Smooth muscle cell (in vitro differentiated cells): ENCODE measurements around the gene PELI2. TPM values are rescaled to one million over a fixed set of nuclear protein-coding genes. Genes with fewer than 3 reads are reported as not detected.

ENCODE experiments used
- DNase-seq: peaks from one replicate; lab custom pipeline; 2025; ENCODE audit not compliant: unreplicated experiment; lab: John Stamatoyannopoulos, UW
- H2AFZ ChIP-seq: fragments of 200-600 bp; sonication (generic); 2 replicates; pipeline ENCODE4 v1.6.0; 2016; ENCODE audit warnings: antibody characterized with exemption, low read depth, mild to moderate bottlenecking
- H3F3A ChIP-seq: fragments of 200-600 bp; sonication (generic); 2 replicates; pipeline ENCODE4 v1.6.0; 2017; ENCODE audit warnings: antibody characterized with exemption, low read depth
- H3K27ac ChIP-seq: fragments of 200-600 bp; sonication (generic); 2 replicates; pipeline ENCODE4 v1.5.1; 2016; ENCODE audit warnings: low read depth, mild to moderate bottlenecking
- H3K27me3 ChIP-seq: fragments of 200-600 bp; sonication (generic); 2 replicates; pipeline ENCODE4 v1.6.1; 2016; ENCODE audit warnings: low read depth, mild to moderate bottlenecking
- H3K36me3 ChIP-seq: fragments of 200-600 bp; sonication (generic); 2 replicates; pipeline ENCODE4 v1.5.1; 2016; ENCODE audit warnings: low read depth
- H3K4me1 ChIP-seq: fragments of 200-600 bp; sonication (generic); 2 replicates; pipeline ENCODE4 v1.5.1; 2016; ENCODE audit warnings: low read depth
- H3K4me2 ChIP-seq: fragments of 200-600 bp; sonication (generic); 2 replicates; pipeline ENCODE4 v1.6.0; 2016; ENCODE audit warnings: mild to moderate bottlenecking
- H3K4me3 ChIP-seq: fragments of 200-600 bp; sonication (generic); 2 replicates; pipeline ENCODE4 v1.5.1; 2016; ENCODE audit warnings: mild to moderate bottlenecking
- H3K79me2 ChIP-seq: fragments of 200-600 bp; sonication (generic); 2 replicates; pipeline ENCODE4 v1.6.0; 2016; ENCODE audit warnings: low read depth, mild to moderate bottlenecking
- H3K9ac ChIP-seq: fragments of 200-600 bp; sonication (generic); 2 replicates; pipeline ENCODE4 v1.6.0; 2016; ENCODE audit warnings: low read depth
- H3K9me3 ChIP-seq: fragments of 200-600 bp; sonication (generic); replicated peaks from 2 replicates; pipeline ENCODE4 v1.5.1; 2016; ENCODE audit warnings: low read depth
- H4K20me1 ChIP-seq: fragments of 200-600 bp; sonication (generic); 2 replicates; pipeline ENCODE4 v1.6.0; 2016; ENCODE audit warnings: low read depth
- WGBS: methylation state at CpG from one replicate; pipeline ENCODE4 v1.1.7; 2016; ENCODE audit warnings: low lambda C conversion rate; 5-methylcytosine and 5-hydroxymethylcytosine counted together
- polyA plus RNA-seq: library from polyadenylated mRNA; unstranded; fragments of >200 nt; fragmentation: Nextera tagmentation; extraction: Ambion mirVana; gene quantifications from 2 replicates; pipeline ENCODE4 v1.2.1, GENCODE V29; 2016
- total RNA-seq: library from RNA; depleted of rRNA; stranded (reverse); fragments of >200 nt; gene quantifications from 2 replicates; pipeline ENCODE4 v1.2.3, GENCODE V29; 2014
- TF ChIP-seq, protein P1 (sequence below): fragments of 200-600 bp; sonication (generic); IDR thresholded peaks from 2 replicates; pipeline ENCODE4 v1.5.1; 2017; ENCODE audit warnings: borderline replicate concordance, mild to moderate bottlenecking, antibody characterized with exemption; ENCODE audit not compliant: insufficient read depth, poor library complexity, severe bottlenecking

The PELI2 gene
- total and polyA plus RNA-seq, 2 experiments from 2014 or later, result 4.6 to 9.1 TPM

DNA sequence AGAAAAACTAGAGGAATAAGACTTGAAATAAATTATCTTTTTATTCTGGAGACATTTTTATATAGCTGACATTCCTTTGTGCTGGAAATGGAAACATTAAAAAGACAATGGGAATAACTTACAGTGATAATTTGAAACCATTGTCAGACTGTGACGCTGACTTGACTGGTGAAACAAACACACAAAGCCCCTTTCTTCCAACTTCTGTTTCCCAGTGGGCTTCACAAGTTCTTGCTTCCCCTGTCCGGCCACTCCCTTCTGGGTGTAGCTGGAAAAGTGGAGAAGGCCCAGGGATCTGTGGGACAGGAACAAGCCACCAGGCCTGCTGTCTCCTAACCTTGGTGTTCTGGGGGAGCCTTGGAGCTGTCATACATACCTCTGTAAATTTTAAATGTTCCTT is 58.8 kb downstream of the PELI2 start:
- TF ChIP-seq, protein P1, sequence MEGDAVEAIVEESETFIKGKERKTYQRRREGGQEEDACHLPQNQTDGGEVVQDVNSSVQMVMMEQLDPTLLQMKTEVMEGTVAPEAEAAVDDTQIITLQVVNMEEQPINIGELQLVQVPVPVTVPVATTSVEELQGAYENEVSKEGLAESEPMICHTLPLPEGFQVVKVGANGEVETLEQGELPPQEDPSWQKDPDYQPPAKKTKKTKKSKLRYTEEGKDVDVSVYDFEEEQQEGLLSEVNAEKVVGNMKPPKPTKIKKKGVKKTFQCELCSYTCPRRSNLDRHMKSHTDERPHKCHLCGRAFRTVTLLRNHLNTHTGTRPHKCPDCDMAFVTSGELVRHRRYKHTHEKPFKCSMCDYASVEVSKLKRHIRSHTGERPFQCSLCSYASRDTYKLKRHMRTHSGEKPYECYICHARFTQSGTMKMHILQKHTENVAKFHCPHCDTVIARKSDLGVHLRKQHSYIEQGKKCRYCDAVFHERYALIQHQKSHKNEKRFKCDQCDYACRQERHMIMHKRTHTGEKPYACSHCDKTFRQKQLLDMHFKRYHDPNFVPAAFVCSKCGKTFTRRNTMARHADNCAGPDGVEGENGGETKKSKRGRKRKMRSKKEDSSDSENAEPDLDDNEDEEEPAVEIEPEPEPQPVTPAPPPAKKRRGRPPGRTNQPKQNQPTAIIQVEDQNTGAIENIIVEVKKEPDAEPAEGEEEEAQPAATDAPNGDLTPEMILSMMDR, result no peak
- H3K4me1 ChIP-seq, result peaks cover 15% of the 10 kb centered on the region
- H4K20me1 ChIP-seq, result no peaks in the 10 kb centered on the region
- DNase-seq, result no peak
- H3K9me3 ChIP-seq, result no peaks in the 10 kb centered on the region
- H3K4me3 ChIP-seq, result no peak overlapping the region
- 93% methylated on average over 2 of the region's 2 CpGs for WGBS
- no peaks in the 10 kb centered on the region for H3K36me3 ChIP-seq
- H3K9ac ChIP-seq, result no peak overlapping the region
- no peaks in the 10 kb centered on the region for H3K27me3 ChIP-seq
- H2AFZ ChIP-seq, result no peak overlapping the region
- no peaks in the 10 kb centered on the region for H3F3A ChIP-seq
- H3K79me2 ChIP-seq, result peaks cover 8% of the 10 kb centered on the region
- H3K27ac ChIP-seq, result no peak overlapping the region
- H3K4me2 ChIP-seq, result no peak overlapping the region

DNA sequence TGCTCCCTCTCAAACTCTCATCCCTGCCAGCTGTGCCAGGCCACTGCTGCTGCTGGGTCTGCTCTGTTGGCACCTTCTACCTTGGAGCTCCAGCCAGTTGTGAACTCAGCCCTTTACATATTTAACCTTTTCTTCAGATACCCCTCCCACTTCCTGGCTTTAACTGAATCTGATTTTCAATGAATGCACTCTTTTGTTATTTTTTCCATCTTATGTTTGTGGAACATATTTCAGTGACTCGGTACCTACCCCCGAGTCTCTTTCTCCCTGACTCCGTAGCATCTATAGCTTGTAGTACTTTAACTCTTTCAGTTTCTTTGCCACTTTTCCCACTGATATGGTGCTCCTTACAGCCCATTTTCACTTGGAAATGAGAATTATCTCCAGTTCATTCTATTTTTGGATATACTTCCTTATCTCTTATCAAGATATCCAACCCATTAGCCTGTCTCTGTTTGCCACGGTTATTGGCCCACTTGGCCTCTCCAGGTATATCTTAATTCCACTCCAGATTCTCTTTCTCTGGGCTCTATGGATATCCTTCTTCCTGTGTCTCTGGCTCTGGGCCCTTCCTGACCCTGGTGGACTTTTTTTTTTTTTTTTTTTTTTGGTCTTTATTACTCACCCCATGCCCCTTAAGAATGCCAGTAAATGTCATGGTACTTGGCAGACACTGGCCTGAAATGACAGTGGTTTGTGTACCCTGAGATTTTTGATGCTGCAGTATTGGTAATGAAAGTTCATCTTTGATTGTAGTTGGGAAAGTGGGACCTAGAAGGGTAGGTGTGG is 62.7 kb downstream of the PELI2 start:
- H2AFZ ChIP-seq, result no peak overlapping the region
- no peaks in the 10 kb centered on the region for H4K20me1 ChIP-seq
- TF ChIP-seq, protein P1, result no peak
- no peaks in the 10 kb centered on the region for H3K4me1 ChIP-seq
- H3K9ac ChIP-seq, result no peak overlapping the region
- H3K9me3 ChIP-seq, result no peaks in the 10 kb centered on the region
- H3K27ac ChIP-seq, result no peak overlapping the region
- H3K79me2 ChIP-seq, result no peaks in the 10 kb centered on the region
- 72% methylated on average over 4 of the region's 4 CpGs for WGBS
- DNase-seq, result no peak
- H3F3A ChIP-seq, result no peaks in the 10 kb centered on the region
- no peak overlapping the region for H3K4me2 ChIP-seq
- no peaks in the 10 kb centered on the region for H3K36me3 ChIP-seq
- H3K4me3 ChIP-seq, result no peak overlapping the region
- H3K27me3 ChIP-seq, result no peaks in the 10 kb centered on the region

DNA sequence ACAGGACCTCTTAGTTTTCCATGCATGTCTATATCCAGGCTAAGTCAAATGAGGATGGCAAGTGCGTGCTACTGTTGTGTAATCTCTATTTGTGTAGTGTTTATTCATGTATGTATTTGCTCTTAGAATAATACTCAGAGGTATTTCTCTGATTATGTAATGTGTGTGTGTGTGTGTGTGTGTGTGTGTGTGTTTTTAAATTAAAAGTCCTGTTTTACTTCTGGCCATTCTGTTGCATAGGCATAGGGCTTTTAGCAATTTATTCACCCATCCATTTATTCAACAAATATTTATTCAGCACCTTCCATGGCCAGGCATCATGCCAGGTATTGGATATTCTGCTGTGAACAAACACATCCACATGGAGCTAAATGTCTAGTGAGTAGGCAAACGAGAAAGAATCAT is 63.5 kb downstream of the PELI2 start:
- no peak overlapping the region for H2AFZ ChIP-seq
- TF ChIP-seq, protein P1, result no peak
- H3K27ac ChIP-seq, result no peak overlapping the region
- H3K9ac ChIP-seq, result no peak overlapping the region
- H3K4me2 ChIP-seq, result no peak overlapping the region
- no peaks in the 10 kb centered on the region for H3K9me3 ChIP-seq
- 95% methylated on average over 2 of the region's 2 CpGs for WGBS
- no peaks in the 10 kb centered on the region for H3K27me3 ChIP-seq
- no peaks in the 10 kb centered on the region for H3K79me2 ChIP-seq
- H4K20me1 ChIP-seq, result no peaks in the 10 kb centered on the region
- DNase-seq, result no peak
- H3K4me1 ChIP-seq, result no peaks in the 10 kb centered on the region
- no peaks in the 10 kb centered on the region for H3F3A ChIP-seq
- H3K4me3 ChIP-seq, result no peak overlapping the region
- no peaks in the 10 kb centered on the region for H3K36me3 ChIP-seq

DNA sequence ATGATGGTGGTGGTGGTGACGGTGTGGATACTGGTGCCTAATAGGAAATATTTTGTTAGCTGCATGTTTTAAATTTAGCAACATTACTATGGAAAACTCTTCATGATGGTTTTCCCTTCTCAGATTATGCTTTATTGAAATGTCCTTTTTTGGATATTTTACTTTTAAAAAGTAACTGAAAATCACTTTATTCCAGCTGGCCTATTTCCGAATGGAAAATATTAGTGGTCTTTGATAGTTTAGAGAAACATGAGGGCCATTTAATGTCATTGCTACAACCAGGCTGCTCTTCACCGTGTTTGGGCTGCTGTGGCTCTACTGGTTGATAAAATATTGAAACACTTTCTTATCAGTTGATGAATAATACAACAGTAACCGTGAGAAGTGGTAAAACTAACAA is 64.2 kb downstream of the PELI2 start:
- H3K4me2 ChIP-seq, result no peak overlapping the region
- H3K9me3 ChIP-seq, result no peaks in the 10 kb centered on the region
- WGBS, result 69% methylated on average over 4 of the region's 4 CpGs
- H3F3A ChIP-seq, result no peaks in the 10 kb centered on the region
- H3K27ac ChIP-seq, result no peak overlapping the region
- TF ChIP-seq, protein P1, result no peak
- H3K9ac ChIP-seq, result no peak overlapping the region
- no peaks in the 10 kb centered on the region for H3K4me1 ChIP-seq
- H3K79me2 ChIP-seq, result no peaks in the 10 kb centered on the region
- no peaks in the 10 kb centered on the region for H3K36me3 ChIP-seq
- no peak overlapping the region for H3K4me3 ChIP-seq
- no peaks in the 10 kb centered on the region for H3K27me3 ChIP-seq
- H2AFZ ChIP-seq, result no peak overlapping the region
- H4K20me1 ChIP-seq, result no peaks in the 10 kb centered on the region
- no peak for DNase-seq
